IMR-90 (cell line): Measurements from ENCODE around the gene AKAP7. TPM values are rescaled to one million over a fixed set of nuclear protein-coding genes. Genes with fewer than 3 reads are reported as not detected.
"Not testable (repeated sequence)": the region's sequence is repeated elsewhere in the genome, so short reads cannot be mapped to it uniquely, and the experiment has no call there.

Experiments used
- ATAC-seq: fragments of 200-7000 bp; cut with Tn5 transposase; 2 replicates; pipeline ENCODE4 v1.9.1; 2020; ENCODE audit warnings: low read depth, mild to moderate bottlenecking, moderate library complexity
- BruUV-seq: library from RNA; stranded (reverse); fragments of 400-500 nt; replicated peaks from 2 replicates; lab custom pipeline; 2021; lab: Mats Ljungman, UMichigan
- CTCF ChIA-PET: fragments of 300-600 bp; formaldehyde crosslinking; extraction: SDS; loops from one replicate; lab custom pipeline; 2021; ENCODE audit warnings: antibody characterized with exemption; lab: Yijun Ruan, JAX
- POLR2A ChIA-PET: fragments of 300-600 bp; sonication (Branson Sonifier 250); formaldehyde crosslinking; loops from one replicate; lab custom pipeline; 2022; ENCODE audit warnings: antibody characterized with exemption; ENCODE audit not compliant: unreplicated experiment; lab: Charles Lee
- DNase-seq: peaks from one replicate; pipeline ENCODE4 v3.0.0; 2013
- H2AFZ ChIP-seq: replicated peaks from 2 replicates; pipeline ENCODE3; 2013; ENCODE audit warnings: low read length, mild to moderate bottlenecking; ENCODE audit not compliant: poor library complexity
- H2AK5ac ChIP-seq: 2 replicates; pipeline ENCODE4 v1.6.1; 2013; ENCODE audit warnings: low read depth, low read length, inconsistent platforms
- H2AK9ac ChIP-seq: replicated peaks from 2 replicates; pipeline ENCODE3; 2013; ENCODE audit warnings: mild to moderate bottlenecking, low read depth, low read length, moderate library complexity; ENCODE audit not compliant: poor library complexity
- H2BK120ac ChIP-seq: 2 replicates; pipeline ENCODE4 v1.6.1; 2013; ENCODE audit warnings: low read depth, low read length, inconsistent platforms
- H2BK15ac ChIP-seq: 3 replicates; pipeline ENCODE4 v1.6.1; 2013; ENCODE audit warnings: low read depth, low read length, inconsistent platforms
- H2BK20ac ChIP-seq: 2 replicates; pipeline ENCODE4 v1.6.1; 2013; ENCODE audit warnings: low read depth, mild to moderate bottlenecking, inconsistent platforms, low read length, moderate library complexity
- H2BK5ac ChIP-seq: 2 replicates; pipeline ENCODE4 v1.6.1; 2013; ENCODE audit warnings: mild to moderate bottlenecking, low read depth, low read length, inconsistent platforms; ENCODE audit not compliant: poor library complexity, severe bottlenecking
- H3K14ac ChIP-seq: replicated peaks from 2 replicates; pipeline ENCODE4 v1.6.1; 2013; ENCODE audit warnings: low read depth, low read length, inconsistent platforms
- H3K18ac ChIP-seq: 2 replicates; pipeline ENCODE4 v1.6.1; 2013; ENCODE audit warnings: low read depth, low read length, control low read depth
- H3K23ac ChIP-seq: 2 replicates; pipeline ENCODE4 v1.6.1; 2013; ENCODE audit warnings: low read depth, low read length, inconsistent platforms
- H3K27ac ChIP-seq: 2 replicates; pipeline ENCODE4 v1.5.1; 2013; ENCODE audit warnings: mild to moderate bottlenecking, control low read depth, low read length; ENCODE audit not compliant: insufficient read depth
- H3K27me3 ChIP-seq: 2 replicates; pipeline ENCODE4 v1.6.1; 2013; ENCODE audit warnings: low read length; ENCODE audit not compliant: control insufficient read depth, insufficient read depth
- H3K36me3 ChIP-seq: 2 replicates; pipeline ENCODE4 v1.6.1; 2013; ENCODE audit warnings: low read length, mixed read lengths; ENCODE audit not compliant: control insufficient read depth, insufficient read depth
- H3K4ac ChIP-seq: 2 replicates; pipeline ENCODE4 v1.6.1; 2013; ENCODE audit warnings: low read depth, low read length, inconsistent platforms
- H3K4me1 ChIP-seq: 2 replicates; pipeline ENCODE4 v1.6.1; 2013; ENCODE audit warnings: low read length, mixed read lengths; ENCODE audit not compliant: control insufficient read depth, insufficient read depth
- H3K4me2 ChIP-seq: 2 replicates; pipeline ENCODE4 v1.6.1; 2013; ENCODE audit warnings: low read depth, mild to moderate bottlenecking, control low read depth, low read length, moderate library complexity
- H3K4me3 ChIP-seq: 2 replicates; pipeline ENCODE4 v1.5.1; 2013; ENCODE audit warnings: low read depth, mild to moderate bottlenecking, control low read depth, low read length, moderate library complexity; ENCODE audit not compliant: insufficient read depth
- H3K56ac ChIP-seq: 2 replicates; pipeline ENCODE4 v1.6.1; 2013; ENCODE audit warnings: low read length, inconsistent platforms; ENCODE audit not compliant: insufficient read depth; ENCODE audit errors: extremely low read depth
- H3K79me1 ChIP-seq, 2 experiments: 2 replicates each; pipeline ENCODE4 v1.6.1; 2013; ENCODE audit warnings: low read length in 2 of 2, inconsistent platforms in 1 of 2, low read depth in 1 of 2
- H3K9ac ChIP-seq: 2 replicates; pipeline ENCODE4 v1.6.1; 2013; ENCODE audit warnings: low read depth, low read length, control low read depth
- H3K9me1 ChIP-seq: 2 replicates; pipeline ENCODE4 v1.6.1; 2013; ENCODE audit warnings: low read length, inconsistent platforms; ENCODE audit not compliant: insufficient read depth
- H3K9me3 ChIP-seq: 2 replicates; pipeline ENCODE4 v1.6.1; 2013; ENCODE audit warnings: low read length; ENCODE audit not compliant: control insufficient read depth, insufficient read depth
- H4K20me1 ChIP-seq: 2 replicates; pipeline ENCODE4 v1.6.1; 2013; ENCODE audit warnings: low read length, inconsistent platforms; ENCODE audit not compliant: insufficient read depth
- H4K5ac ChIP-seq: 2 replicates; pipeline ENCODE4 v1.6.1; 2013; ENCODE audit warnings: mild to moderate bottlenecking, low read depth, low read length, control low read depth
- H4K8ac ChIP-seq, 2 experiments: 2 replicates each; pipeline ENCODE4 v1.6.1; 2013; ENCODE audit warnings: low read depth in 2 of 2, low read length in 2 of 2, control low read depth in 1 of 2, inconsistent platforms in 1 of 2
- H4K91ac ChIP-seq: 2 replicates; pipeline ENCODE4 v1.6.1; 2013; ENCODE audit warnings: low read depth, low read length, inconsistent platforms; ENCODE audit not compliant: insufficient read depth
- WGBS, 2 experiments: methylation state at CpG; one replicate each; pipeline versions ENCODE4 v1.1.5 to v1.1.7; 2013; ENCODE audit warnings: missing lambda C conversion rate in 2 of 2; ENCODE audit not compliant: insufficient read length in 1 of 2; ENCODE audit errors: extremely low coverage in 2 of 2; 5-methylcytosine and 5-hydroxymethylcytosine counted together
- dilution Hi-C: fragments of 300-500 bp; cut with HindIII; formaldehyde crosslinking; loops from one replicate; pipeline ENCODE4 v1.14.3; 2018; ENCODE audit warnings: low sequenced_read_pairs; ENCODE audit not compliant: unreplicated experiment
- in situ Hi-C: fragments of 300-500 bp; cut with MboI; formaldehyde crosslinking; loops from 3 replicates; pipeline ENCODE4 v1.14.3; 2019; ENCODE audit warnings: low sequenced_read_pairs, inconsistent platforms, mixed read lengths
- intact Hi-C: fragments of 100-400 bp; cut with micrococcal nuclease; formaldehyde crosslinking; loops from 2 replicates; pipeline ENCODE4 v1.10.0; 2022
- polyA plus RNA-seq, 3 experiments: library from polyadenylated mRNA; depleted of rRNA; stranded (reverse); fragments of >200 nt; gene quantifications; 2 replicates each; pipeline ENCODE4 v1.2.3, GENCODE V29; 2012; ENCODE audit warnings: low replicate concordance in 1 of 3
- total RNA-seq: library from RNA; depleted of rRNA; stranded (reverse); fragments of >200 nt; gene quantifications from 2 replicates; pipeline ENCODE4 v1.2.3, GENCODE V29; 2012

The AKAP7 gene
- total and polyA plus RNA-seq, 2 of the 4 experiments (the other 2 are of a cell fraction) = 0.54 to 1.1 TPM

DNA sequence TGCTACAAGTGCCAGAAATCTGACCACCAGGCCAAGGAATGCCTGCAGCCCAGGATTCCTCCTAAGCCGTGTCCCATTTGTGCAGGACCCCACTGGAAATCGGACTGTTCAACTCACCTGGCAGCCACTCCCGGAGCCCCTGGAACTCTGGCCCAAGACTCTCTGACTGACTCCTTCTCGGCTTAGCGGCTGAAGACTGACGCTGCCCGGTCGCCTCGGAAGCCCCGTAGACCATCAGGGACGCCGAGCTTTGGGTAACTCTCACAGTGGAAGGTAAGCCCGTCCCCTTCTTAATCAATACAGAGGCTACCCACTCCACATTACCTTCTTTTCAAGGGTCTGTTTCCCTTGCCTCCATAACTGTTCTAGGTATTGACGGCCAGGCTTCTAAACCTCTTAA, 190.4 kb downstream of the AKAP7 start:
- H2AK5ac ChIP-seq, H3K4me2 ChIP-seq, intact Hi-C loops, H3K4me3 ChIP-seq, H4K5ac ChIP-seq, H4K91ac ChIP-seq, H3K14ac ChIP-seq, H4K8ac ChIP-seq, H3K9ac ChIP-seq, DNase-seq, H3K9me1 ChIP-seq, H2BK20ac ChIP-seq, H2AK9ac ChIP-seq, H2AFZ ChIP-seq, H3K36me3 ChIP-seq, POLR2A ChIA-PET, ATAC-seq, H2BK15ac ChIP-seq, H3K4me1 ChIP-seq, H3K79me1 ChIP-seq, H3K18ac ChIP-seq, CTCF ChIA-PET, H3K9me3 ChIP-seq, H3K56ac ChIP-seq, in situ Hi-C loops, H4K20me1 ChIP-seq, H3K4ac ChIP-seq, H3K27me3 ChIP-seq, H2BK5ac ChIP-seq, H3K23ac ChIP-seq, H2BK120ac ChIP-seq, H3K27ac ChIP-seq, BruUV-seq, dilution Hi-C loops: not testable (repeated sequence)
- WGBS, 2 experiments = 67% methylated on average over 3 of the region's 14 CpGs; no CpG with 5 or more reads in 1 of the 2 experiments

DNA sequence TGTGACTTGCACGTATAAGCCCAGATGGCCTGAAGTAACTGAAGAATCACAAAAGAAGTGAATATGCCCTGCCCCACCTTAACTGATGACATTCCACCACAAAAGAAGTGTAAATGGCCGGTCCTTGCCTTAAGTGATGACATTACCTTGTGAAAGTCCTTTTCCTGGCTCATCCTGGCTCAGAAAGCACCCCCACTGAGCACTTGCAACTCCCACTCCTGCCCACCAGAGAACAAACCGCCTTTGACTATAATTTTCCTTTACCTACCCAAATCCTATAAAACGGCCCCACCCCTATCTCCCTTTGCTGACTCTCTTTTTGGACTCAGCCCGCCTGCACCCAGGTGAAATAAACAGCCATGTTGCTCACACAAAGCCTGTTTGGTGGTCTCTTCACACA, 193.5 kb downstream of the AKAP7 start:
- intact Hi-C loops, DNase-seq, H3K9me3 ChIP-seq, dilution Hi-C loops, H3K9ac ChIP-seq, H2BK5ac ChIP-seq, H3K4ac ChIP-seq, H3K27me3 ChIP-seq, H3K18ac ChIP-seq, H4K8ac ChIP-seq, POLR2A ChIA-PET, H2AFZ ChIP-seq, H2AK5ac ChIP-seq, H2BK120ac ChIP-seq, H3K27ac ChIP-seq, H3K9me1 ChIP-seq, H3K79me1 ChIP-seq, ATAC-seq, H3K4me1 ChIP-seq, CTCF ChIA-PET, H4K91ac ChIP-seq, H2BK15ac ChIP-seq, H3K56ac ChIP-seq, H3K36me3 ChIP-seq, in situ Hi-C loops, H4K5ac ChIP-seq, H3K4me3 ChIP-seq, H3K23ac ChIP-seq, H3K4me2 ChIP-seq, H4K20me1 ChIP-seq, H2BK20ac ChIP-seq, H2AK9ac ChIP-seq, H3K14ac ChIP-seq, BruUV-seq: not testable (repeated sequence)
- WGBS, 2 experiments = no CpG with 5 or more reads among the region's 5 CpGs
